ENCODE measurements around the gene CDC6.

GRCh38 chr17:40318830-40319391 is 31.2 kb downstream of the CDC6 start:
- TF ChIP-seq CTCF (IDR thresholded peaks at IDR 0.05) (no peak), EZH2 (IDR thresholded peaks at IDR 0.05) (no peak), EZH2phosphoT487 (IDR thresholded peaks at IDR 0.05) (no peak)
